ENCODE results near the gene NKX1-1. TPM values are rescaled to one million over a fixed set of nuclear protein-coding genes. Genes with fewer than 3 reads are reported as not detected.

The NKX1-1 gene
- total RNA-seq, 2 experiments from 2014 or later, result not detected

DNA sequence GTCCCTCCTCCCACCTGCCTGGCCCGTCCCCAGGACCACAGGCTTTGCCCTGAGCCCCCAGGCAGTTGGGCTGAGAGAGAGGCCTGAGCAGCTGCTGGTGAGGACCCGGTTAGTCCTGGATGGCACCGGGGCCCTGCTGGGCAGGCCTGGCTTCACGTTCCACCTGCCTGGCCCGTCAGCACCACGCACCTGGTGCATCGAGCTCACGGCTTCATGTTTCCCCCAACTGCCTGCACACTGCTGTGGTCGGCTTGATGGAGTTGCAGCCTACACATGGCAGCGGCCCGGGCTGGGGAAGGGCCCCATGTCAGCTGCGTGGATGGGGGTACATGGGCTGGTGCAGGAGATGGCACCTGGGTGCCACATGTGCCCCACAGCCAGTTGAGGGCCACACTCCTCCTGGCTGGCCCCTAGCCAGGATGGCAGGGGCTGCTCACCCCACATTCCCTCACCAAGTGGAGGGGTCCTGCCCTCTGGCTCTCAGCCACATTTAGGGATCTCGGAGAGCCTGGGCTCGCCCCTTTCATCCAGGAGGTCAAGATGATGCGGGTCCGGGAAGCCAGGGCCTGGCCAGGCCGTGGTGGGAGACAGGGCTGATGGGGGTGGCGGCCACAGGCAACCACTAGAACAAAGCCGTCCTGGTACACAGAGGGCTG lies 28.5 kb downstream of the NKX1-1 start:
- POLR2A ChIA-PET, result no interaction called here
- ATAC-seq (ENCODE audit: poor library complexity) (no peak), DNase-seq (peak in 1 of 14 experiments; percentile 4)
- Mint-ChIP-seq H3K4me1 (ENCODE audit: low read depth) (no peaks in the 10 kb centered on the region), H3K27me3 (no peaks in the 10 kb centered on the region), H3K27ac (no peak overlapping the region), H3K36me3 (ENCODE audit: low read depth) (peaks cover 21% of the 10 kb centered on the region), H3K9me3 (no peaks in the 10 kb centered on the region), H3K4me3 (no peak overlapping the region)
- Histone ChIP-seq H3K9me3 (ENCODE audit: control insufficient read depth in 1 of 2, insufficient read depth in 1 of 2, low read length in 2 of 2) (no peaks in the 10 kb centered on the region), H3K36me3 (ENCODE audit: insufficient read depth, low read length) (peaks cover 11% of the 10 kb centered on the region), H3K27me3 (ENCODE audit: control insufficient read depth in 1 of 2, insufficient read depth in 2 of 2, low read length in 2 of 2) (no peaks in the 10 kb centered on the region), H3K27ac (ENCODE audit: low read depth in 1 of 2, low read length in 2 of 2) (no peak overlapping the region), H3K4me1 (ENCODE audit: insufficient read depth, low read length) (no peaks in the 10 kb centered on the region), H3K4me3 (ENCODE audit: low read length) (no peak overlapping the region)
- CTCF ChIA-PET, result no interaction called here
- TF ChIP-seq, protein P1, sequence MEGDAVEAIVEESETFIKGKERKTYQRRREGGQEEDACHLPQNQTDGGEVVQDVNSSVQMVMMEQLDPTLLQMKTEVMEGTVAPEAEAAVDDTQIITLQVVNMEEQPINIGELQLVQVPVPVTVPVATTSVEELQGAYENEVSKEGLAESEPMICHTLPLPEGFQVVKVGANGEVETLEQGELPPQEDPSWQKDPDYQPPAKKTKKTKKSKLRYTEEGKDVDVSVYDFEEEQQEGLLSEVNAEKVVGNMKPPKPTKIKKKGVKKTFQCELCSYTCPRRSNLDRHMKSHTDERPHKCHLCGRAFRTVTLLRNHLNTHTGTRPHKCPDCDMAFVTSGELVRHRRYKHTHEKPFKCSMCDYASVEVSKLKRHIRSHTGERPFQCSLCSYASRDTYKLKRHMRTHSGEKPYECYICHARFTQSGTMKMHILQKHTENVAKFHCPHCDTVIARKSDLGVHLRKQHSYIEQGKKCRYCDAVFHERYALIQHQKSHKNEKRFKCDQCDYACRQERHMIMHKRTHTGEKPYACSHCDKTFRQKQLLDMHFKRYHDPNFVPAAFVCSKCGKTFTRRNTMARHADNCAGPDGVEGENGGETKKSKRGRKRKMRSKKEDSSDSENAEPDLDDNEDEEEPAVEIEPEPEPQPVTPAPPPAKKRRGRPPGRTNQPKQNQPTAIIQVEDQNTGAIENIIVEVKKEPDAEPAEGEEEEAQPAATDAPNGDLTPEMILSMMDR (IDR thresholded peaks at IDR 0.05), result no peak
- intact Hi-C loops (cut with DNase I, micrococcal nuclease), result no loop called here

DNA sequence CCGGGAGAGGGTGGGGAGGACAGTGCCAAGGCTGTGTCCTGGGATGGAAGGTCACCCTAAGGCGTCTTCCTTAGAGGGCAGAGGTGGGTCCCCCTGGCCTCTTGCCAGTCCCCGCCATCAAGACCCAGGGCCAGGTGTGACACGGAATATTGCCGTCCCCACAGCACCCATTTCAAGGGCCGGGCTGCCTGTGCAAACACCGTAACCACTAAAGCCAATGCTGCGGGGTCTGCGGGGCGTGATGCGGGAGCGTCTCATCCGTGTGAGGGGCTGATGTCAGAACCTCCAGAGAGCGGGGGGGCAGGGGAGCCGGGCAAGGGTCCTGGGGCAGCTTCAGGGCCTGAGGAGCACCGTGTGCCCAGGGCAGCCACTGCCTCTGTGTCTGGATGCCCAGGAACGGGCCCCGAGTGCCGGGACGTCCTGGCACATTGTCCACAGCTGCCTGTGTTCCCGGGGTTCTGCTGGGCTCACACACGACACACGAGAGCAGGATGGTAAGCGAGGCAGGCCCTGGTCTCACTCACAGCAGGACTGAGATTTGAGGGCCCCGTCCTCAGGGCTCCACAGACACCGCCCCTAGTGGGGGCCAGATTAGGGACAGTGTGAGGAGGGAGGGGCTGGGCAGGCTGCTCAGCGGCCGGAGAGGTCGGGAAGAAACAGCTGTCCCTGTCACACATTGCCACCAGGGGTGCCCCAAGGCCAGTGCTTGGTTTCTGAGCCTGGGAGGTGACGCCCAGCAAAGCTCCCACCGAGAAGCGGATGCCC lies 29.2 kb downstream of the NKX1-1 start:
- no peak for ATAC-seq (ENCODE audit: poor library complexity)
- no peak overlapping the region for H3K4me3 Mint-ChIP-seq

DNA sequence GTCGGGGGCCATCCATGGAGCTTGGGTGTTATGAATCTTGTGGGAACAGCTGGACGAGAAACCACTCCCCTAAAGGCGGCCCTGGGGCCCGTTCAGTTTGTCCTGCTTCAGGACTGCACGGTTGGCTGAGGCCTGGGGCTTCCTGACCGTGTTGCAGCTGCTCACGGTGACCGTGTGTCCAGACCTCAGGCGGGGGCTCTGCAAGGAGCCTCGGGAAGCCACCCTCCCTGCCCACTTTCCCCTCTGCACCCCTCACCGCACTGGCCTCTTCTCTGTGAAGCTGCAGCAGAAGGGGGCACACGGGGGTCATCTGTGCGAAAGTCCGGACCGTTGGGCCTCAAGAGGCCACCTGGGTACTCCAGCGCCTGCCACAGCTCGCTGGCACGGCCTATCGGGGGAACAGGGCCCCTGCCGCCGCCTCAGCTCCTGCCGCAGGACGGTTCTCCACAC lies 29.8 kb downstream of the NKX1-1 start:
- H3K9me3 Mint-ChIP-seq, result no peaks in the 10 kb centered on the region
- peak in 1 of 14 experiments; percentile 3 for DNase-seq
- H3K4me1 Mint-ChIP-seq (ENCODE audit: low read depth), result no peaks in the 10 kb centered on the region
- no peak overlapping the region for H3K27ac ChIP-seq (ENCODE audit: low read depth in 1 of 2, low read length in 2 of 2)
- no peak overlapping the region for H3K4me3 ChIP-seq (ENCODE audit: low read length)
- intact Hi-C loops (cut with DNase I, micrococcal nuclease), result no loop called here
- no peaks in the 10 kb centered on the region for H3K27me3 ChIP-seq (ENCODE audit: control insufficient read depth in 1 of 2, insufficient read depth in 2 of 2, low read length in 2 of 2)
- H3K36me3 ChIP-seq (ENCODE audit: insufficient read depth, low read length), result peaks cover 17% of the 10 kb centered on the region
- H3K27me3 Mint-ChIP-seq, result no peaks in the 10 kb centered on the region
- TF ChIP-seq, protein P1 (IDR thresholded peaks at IDR 0.05), result no peak
- CTCF ChIA-PET, result no interaction called here
- H3K9me3 ChIP-seq (ENCODE audit: control insufficient read depth in 1 of 2, insufficient read depth in 1 of 2, low read length in 2 of 2), result no peaks in the 10 kb centered on the region
- H3K4me1 ChIP-seq (ENCODE audit: insufficient read depth, low read length), result no peaks in the 10 kb centered on the region
- POLR2A ChIA-PET, result no interaction called here
- no peak overlapping the region for H3K4me3 Mint-ChIP-seq
- H3K36me3 Mint-ChIP-seq (ENCODE audit: low read depth), result peaks cover 29% of the 10 kb centered on the region
- ATAC-seq (ENCODE audit: poor library complexity), result no peak
- H3K27ac Mint-ChIP-seq, result no peak overlapping the region

More for the DNA sequence above, 29.2 kb downstream of the NKX1-1 start:
- Mint-ChIP-seq H3K36me3 (ENCODE audit: low read depth) (peaks cover 23% of the 10 kb centered on the region), H3K4me1 (ENCODE audit: low read depth) (no peaks in the 10 kb centered on the region), H3K27me3 (no peaks in the 10 kb centered on the region), H3K9me3 (no peaks in the 10 kb centered on the region), H3K27ac (no peak overlapping the region)
- DNase-seq, result peak in 1 of 14 experiments; percentile 4
- Histone ChIP-seq H3K36me3 (ENCODE audit: insufficient read depth, low read length) (peaks cover 13% of the 10 kb centered on the region), H3K9me3 (ENCODE audit: control insufficient read depth in 1 of 2, insufficient read depth in 1 of 2, low read length in 2 of 2) (no peaks in the 10 kb centered on the region), H3K27me3 (ENCODE audit: control insufficient read depth in 1 of 2, insufficient read depth in 2 of 2, low read length in 2 of 2) (no peaks in the 10 kb centered on the region), H3K4me1 (ENCODE audit: insufficient read depth, low read length) (no peaks in the 10 kb centered on the region), H3K27ac (ENCODE audit: low read depth in 1 of 2, low read length in 2 of 2) (no peak overlapping the region), H3K4me3 (ENCODE audit: low read length) (no peak overlapping the region)
- intact Hi-C loops (cut with DNase I, micrococcal nuclease), result no loop called here
- TF ChIP-seq, protein P1 (IDR thresholded peaks at IDR 0.05), result no peak
- CTCF ChIA-PET, result no interaction called here
- POLR2A ChIA-PET, result no interaction called here

Measured in CD4-positive, alpha-beta T cell (primary cell).